ENCODE measurements around the gene RTEL1.

- no peak for TF ChIP-seq CTCF (IDR thresholded peaks at IDR 0.05)
- TF ChIP-seq POLR2A (IDR thresholded peaks at IDR 0.05), result no peak
These were observed 7.6 kb downstream of the RTEL1 start for GRCh38 chr20:63665708-63666107.

Data from testis (tissue), 2 donors.